Astrocyte of the cerebellum (primary cell): ENCODE data around the gene LYSMD3.
"Not testable (repeated sequence)": the region's sequence is repeated elsewhere in the genome, so short reads cannot be mapped to it uniquely, and the experiment has no call there.

Experiments used
- DNase-seq: peaks from one replicate; pipeline ENCODE4 v3.0.0-alpha.2; 2011; ENCODE audit warnings: low read depth
- H3K4me3 ChIP-seq: 2 replicates; pipeline ENCODE4 v1.5.1; 2011; ENCODE audit warnings: mild to moderate bottlenecking, low read depth, low read length, moderate library complexity
- in situ Hi-C: cut with HindIII; loops from 2 replicates; pipeline ENCODE4 v1.10.0; 2017; ENCODE audit warnings: low sequenced_read_pairs
- TF ChIP-seq, protein P1 (sequence below): IDR thresholded peaks from 2 replicates; pipeline ENCODE4 v1.5.1; 2012; ENCODE audit warnings: low read length, low read depth, moderate library complexity, mild to moderate bottlenecking; ENCODE audit errors: missing control alignments

Gene LYSMD3

GRCh38 chr5:90529194-90529938 is at the start of gene LYSMD3:
Gene LYSMD3 (minus strand): TSS chr5:90529584. CDS start chr5:90525289, 4,295 bp downstream.
- TF ChIP-seq, protein P1, sequence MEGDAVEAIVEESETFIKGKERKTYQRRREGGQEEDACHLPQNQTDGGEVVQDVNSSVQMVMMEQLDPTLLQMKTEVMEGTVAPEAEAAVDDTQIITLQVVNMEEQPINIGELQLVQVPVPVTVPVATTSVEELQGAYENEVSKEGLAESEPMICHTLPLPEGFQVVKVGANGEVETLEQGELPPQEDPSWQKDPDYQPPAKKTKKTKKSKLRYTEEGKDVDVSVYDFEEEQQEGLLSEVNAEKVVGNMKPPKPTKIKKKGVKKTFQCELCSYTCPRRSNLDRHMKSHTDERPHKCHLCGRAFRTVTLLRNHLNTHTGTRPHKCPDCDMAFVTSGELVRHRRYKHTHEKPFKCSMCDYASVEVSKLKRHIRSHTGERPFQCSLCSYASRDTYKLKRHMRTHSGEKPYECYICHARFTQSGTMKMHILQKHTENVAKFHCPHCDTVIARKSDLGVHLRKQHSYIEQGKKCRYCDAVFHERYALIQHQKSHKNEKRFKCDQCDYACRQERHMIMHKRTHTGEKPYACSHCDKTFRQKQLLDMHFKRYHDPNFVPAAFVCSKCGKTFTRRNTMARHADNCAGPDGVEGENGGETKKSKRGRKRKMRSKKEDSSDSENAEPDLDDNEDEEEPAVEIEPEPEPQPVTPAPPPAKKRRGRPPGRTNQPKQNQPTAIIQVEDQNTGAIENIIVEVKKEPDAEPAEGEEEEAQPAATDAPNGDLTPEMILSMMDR, result no peak
- peak within 1 kb of the TSS; percentile 90 for H3K4me3 ChIP-seq
- DNase-seq, result peak; percentile 94
- in situ Hi-C loops, result no loop called here

- H3K4me3 ChIP-seq, DNase-seq, in situ Hi-C loops: not testable (repeated sequence)
Observed at GRCh38 chr5:90576566-90576965, 47.2 kb upstream of the LYSMD3 start.

- H3K4me3 ChIP-seq, result no peak overlapping the region
- DNase-seq, result no peak
- in situ Hi-C loops, result no loop called here
- TF ChIP-seq, protein P1, result no peak
Observed at GRCh38 chr5:90575712-90576111, 46.3 kb upstream of the LYSMD3 start.

- in situ Hi-C loops, result no loop called here
Observed at GRCh38 chr5:90571147-90571773, 41.9 kb upstream of the LYSMD3 start.

GRCh38 chr5:90570034-90570433 is 40.6 kb upstream of the LYSMD3 start:
- in situ Hi-C loops, result no loop called here
- TF ChIP-seq, protein P1, result no peak
- no peak for DNase-seq
- H3K4me3 ChIP-seq, result no peak overlapping the region

More at GRCh38 chr5:90571147-90571773, 41.9 kb upstream of the LYSMD3 start:
- no peak overlapping the region for H3K4me3 ChIP-seq
- TF ChIP-seq, protein P1, result no peak
- no peak for DNase-seq

DNA sequence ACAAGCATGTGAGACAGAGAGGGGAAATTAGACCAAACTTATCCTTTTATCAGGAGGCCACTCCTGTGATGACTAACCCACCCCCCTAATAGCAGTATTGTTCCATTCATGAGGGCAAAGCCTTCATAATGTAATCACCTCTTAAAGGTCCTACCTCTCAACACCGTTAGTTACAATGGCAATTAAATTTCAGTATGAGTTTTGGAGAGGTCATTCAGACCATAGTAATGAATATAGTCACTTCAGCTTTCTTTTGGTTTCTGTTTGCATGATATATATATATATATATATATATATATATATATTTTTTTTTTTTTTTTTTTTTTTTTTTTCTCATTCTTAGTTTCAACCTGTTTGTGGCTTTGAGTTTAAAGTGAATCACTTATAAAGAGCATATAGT is 39.7 kb upstream of the LYSMD3 start:
- TF ChIP-seq, protein P1, result no peak
- no peak for DNase-seq
- no peak overlapping the region for H3K4me3 ChIP-seq
- in situ Hi-C loops, result no loop called here

DNA sequence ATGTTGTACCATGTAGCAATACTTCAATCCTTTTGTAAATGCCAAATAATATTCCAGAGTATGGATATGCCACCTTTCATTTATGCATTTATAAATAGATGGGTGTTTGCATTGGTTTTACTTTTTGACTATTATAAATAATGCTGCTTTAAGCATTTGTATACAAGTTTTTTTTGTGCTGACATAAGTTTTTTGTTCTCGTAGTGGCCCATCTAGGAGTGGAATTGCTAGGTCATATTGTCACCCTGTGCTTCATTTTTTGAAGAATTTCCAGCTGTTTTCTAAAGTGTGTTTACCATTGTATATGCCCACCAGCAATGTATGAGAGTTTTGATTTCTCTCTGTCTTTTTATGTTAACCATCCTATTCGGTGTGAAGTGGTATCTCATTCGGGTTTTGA is 36.1 kb upstream of the LYSMD3 start:
- H3K4me3 ChIP-seq, result no peak overlapping the region
- in situ Hi-C loops, result no loop called here
- DNase-seq, result no peak
- TF ChIP-seq, protein P1, result no peak
